Adipocyte (in vitro differentiated cells): ENCODE results near the gene CDH19.
"Not testable (repeated sequence)": the region's sequence is repeated elsewhere in the genome, so short reads cannot be mapped to it uniquely, and the experiment has no call there.

Source experiments
- DNase-seq: peaks from one replicate; pipeline ENCODE4 v3.0.0-alpha.2; 2015; ENCODE audit warnings: low read depth
- H3K27me3 ChIP-seq: replicated peaks from 2 replicates; pipeline ENCODE4 v1.7.0; 2013; ENCODE audit warnings: mild to moderate bottlenecking, low read length, moderate library complexity; ENCODE audit not compliant: control insufficient read depth, insufficient read depth
- H3K36me3 ChIP-seq: 2 replicates; pipeline ENCODE4 v1.7.0; 2013; ENCODE audit warnings: low read length, mild to moderate bottlenecking, moderate library complexity; ENCODE audit not compliant: control insufficient read depth, insufficient read depth, severe bottlenecking
- H3K4me1 ChIP-seq: 2 replicates; pipeline ENCODE4 v1.7.0; 2013; ENCODE audit warnings: mild to moderate bottlenecking, low read length, moderate library complexity; ENCODE audit not compliant: control insufficient read depth, insufficient read depth
- H3K4me3 ChIP-seq: 2 replicates; pipeline ENCODE4 v1.7.0; 2013; ENCODE audit warnings: mild to moderate bottlenecking, low read length, moderate library complexity
- H3K9ac ChIP-seq: 2 replicates; pipeline ENCODE4 v1.7.0; 2013; ENCODE audit warnings: mild to moderate bottlenecking, low read length, moderate library complexity
- H3K9me3 ChIP-seq: 2 replicates; pipeline ENCODE4 v1.7.0; 2013; ENCODE audit warnings: mild to moderate bottlenecking, low read length, moderate library complexity; ENCODE audit not compliant: control insufficient read depth

The CDH19 gene

GRCh38 chr18:66513996-66514395 lies 89.9 kb downstream of the CDH19 start:
- no peaks in the 10 kb centered on the region for H3K36me3 ChIP-seq
- H3K4me1 ChIP-seq: peaks cover 13% of the 10 kb centered on the region
- no peak overlapping the region for H3K9ac ChIP-seq
- no peak for DNase-seq
- H3K9me3 ChIP-seq: no peaks in the 10 kb centered on the region
- no peak overlapping the region for H3K4me3 ChIP-seq
- H3K27me3 ChIP-seq: no peaks in the 10 kb centered on the region

DNA sequence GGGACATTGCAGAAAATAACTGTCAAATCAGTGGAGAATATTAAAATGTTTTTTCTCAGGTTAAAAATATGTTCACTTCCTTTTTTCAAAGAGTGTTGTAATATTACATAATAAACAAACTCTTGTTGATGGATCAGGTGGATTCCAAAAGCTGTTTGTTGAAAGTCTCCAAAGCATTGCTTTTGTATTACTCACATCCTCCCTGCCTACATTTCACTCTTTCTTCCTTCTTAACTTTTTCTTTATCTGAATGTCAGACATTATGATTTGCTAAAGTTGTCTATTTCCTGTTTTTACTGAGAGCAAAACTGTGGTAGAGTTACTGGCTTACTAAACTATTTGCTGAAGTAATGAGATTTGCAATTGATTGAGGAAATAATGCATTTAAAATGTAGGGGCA lies 92.1 kb downstream of the CDH19 start:
- H3K9ac ChIP-seq: no peak overlapping the region
- no peaks in the 10 kb centered on the region for H3K36me3 ChIP-seq
- no peak for DNase-seq
- H3K27me3 ChIP-seq: no peaks in the 10 kb centered on the region
- no peaks in the 10 kb centered on the region for H3K9me3 ChIP-seq
- H3K4me1 ChIP-seq: peaks cover 13% of the 10 kb centered on the region
- H3K4me3 ChIP-seq: no peak overlapping the region

DNA sequence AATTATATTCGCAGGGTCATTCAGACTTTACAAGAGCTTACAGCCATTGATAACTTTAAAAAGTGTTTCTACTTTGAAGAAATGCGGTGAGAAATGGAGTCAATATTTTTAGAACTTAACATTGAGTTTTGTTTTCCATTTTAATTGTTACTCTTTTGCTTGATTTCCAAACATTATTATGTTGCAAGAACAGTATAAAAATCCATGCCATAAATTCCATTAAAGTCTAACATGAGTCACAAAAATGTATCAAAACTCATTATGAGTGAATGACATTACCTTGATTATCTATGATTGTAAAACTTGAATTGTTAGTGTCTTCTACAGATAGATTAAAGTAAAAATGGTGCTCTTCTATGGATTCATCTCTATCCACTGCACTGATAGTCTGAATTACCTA lies 92.6 kb downstream of the CDH19 start:
- Histone ChIP-seq H3K36me3 (no peaks in the 10 kb centered on the region), H3K9ac (no peak overlapping the region), H3K4me3 (no peak overlapping the region), H3K27me3 (no peaks in the 10 kb centered on the region), H3K9me3 (no peaks in the 10 kb centered on the region), H3K4me1 (peaks cover 13% of the 10 kb centered on the region)
- no peak for DNase-seq

DNA sequence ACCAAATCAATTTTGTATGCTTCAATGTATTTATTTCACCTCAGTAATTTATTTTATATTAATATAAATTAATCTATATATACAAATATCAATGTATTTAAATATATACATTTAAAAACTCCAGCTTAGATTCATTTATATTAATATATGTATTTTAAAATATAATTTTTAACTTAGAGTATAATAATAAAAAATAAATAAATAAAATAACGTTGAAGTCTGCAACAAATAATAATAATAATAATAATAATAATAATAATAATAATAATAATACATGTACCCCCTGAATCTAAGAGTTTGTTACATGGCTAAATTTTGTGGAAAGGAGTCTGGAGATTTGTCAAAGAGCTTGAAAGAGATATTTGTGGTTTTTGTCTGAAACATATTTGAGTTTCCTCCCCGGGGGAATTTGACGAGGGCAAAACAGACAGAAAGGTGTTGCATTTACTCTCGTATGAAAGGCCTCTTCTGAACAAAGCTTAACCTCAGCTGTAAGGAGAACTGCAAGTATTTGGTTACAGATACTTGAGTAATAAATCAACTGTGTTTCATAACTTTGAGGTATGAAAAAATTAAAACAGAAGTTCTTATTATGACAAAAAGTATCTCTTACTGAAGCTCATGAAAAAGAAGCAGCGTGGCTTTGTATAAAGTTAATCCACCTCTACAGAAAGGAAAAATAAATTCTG lies 93.4 kb downstream of the CDH19 start:
- Histone ChIP-seq H3K9me3 (no peaks in the 10 kb centered on the region), H3K9ac (no peak overlapping the region), H3K4me1 (peaks cover 13% of the 10 kb centered on the region), H3K36me3 (no peaks in the 10 kb centered on the region), H3K27me3 (no peaks in the 10 kb centered on the region), H3K4me3 (no peak overlapping the region)
- no peak for DNase-seq

GRCh38 chr18:66508937-66509336 lies 95.0 kb downstream of the CDH19 start:
- Histone ChIP-seq H3K4me1 (peaks cover 13% of the 10 kb centered on the region), H3K9me3 (no peaks in the 10 kb centered on the region), H3K4me3 (no peak overlapping the region), H3K9ac (no peak overlapping the region), H3K36me3 (no peaks in the 10 kb centered on the region), H3K27me3 (no peaks in the 10 kb centered on the region)
- no peak for DNase-seq

DNA sequence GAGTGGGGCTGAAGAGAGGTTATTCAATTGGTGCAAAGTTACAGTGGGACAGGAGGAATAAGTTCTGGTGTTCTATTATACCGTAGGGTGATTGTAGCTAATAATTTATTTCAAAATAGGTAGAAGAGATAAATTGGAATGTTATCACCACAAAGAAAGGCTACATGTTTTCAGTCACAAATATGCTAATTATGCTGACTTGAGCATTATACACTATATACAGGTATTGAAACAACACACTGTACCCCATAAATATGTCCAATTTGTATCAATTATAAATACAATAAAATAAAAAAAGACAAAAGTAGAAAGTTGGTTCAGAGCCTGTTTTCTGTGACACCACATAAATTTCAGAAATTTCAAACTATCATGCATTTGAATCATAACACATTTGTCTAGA lies 97.7 kb downstream of the CDH19 start:
- peaks cover 7% of the 10 kb centered on the region for H3K4me1 ChIP-seq
- H3K9me3 ChIP-seq: no peaks in the 10 kb centered on the region
- H3K9ac ChIP-seq: no peak overlapping the region
- H3K27me3 ChIP-seq: no peaks in the 10 kb centered on the region
- no peak overlapping the region for H3K4me3 ChIP-seq
- DNase-seq: no peak
- H3K36me3 ChIP-seq: no peaks in the 10 kb centered on the region

DNA sequence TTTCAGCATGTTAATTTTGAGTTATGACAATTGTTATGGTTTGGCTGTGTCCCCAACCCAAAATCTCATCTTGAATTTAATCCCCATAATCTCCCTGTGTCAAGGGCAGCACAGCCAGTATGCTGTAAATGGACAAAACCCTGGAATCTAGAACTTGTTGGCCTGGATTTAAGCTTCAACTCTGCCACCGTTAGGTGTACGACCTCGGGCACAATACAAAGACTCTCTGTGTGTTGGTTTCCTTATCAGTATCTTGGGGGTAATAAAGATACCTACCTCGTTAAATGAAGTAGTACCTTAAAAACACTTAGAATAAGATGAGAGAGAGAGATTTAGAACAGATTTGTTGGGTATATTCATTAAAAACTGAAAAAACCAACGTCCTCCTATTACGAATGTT lies 106.5 kb downstream of the CDH19 start:
- no peak for DNase-seq
- Histone ChIP-seq H3K4me3 (no peak overlapping the region), H3K36me3 (no peaks in the 10 kb centered on the region), H3K9me3 (no peaks in the 10 kb centered on the region), H3K4me1 (no peaks in the 10 kb centered on the region), H3K9ac (no peak overlapping the region), H3K27me3 (no peaks in the 10 kb centered on the region)

- Histone ChIP-seq H3K4me1 (no peaks in the 10 kb centered on the region), H3K9me3 (no peaks in the 10 kb centered on the region), H3K9ac (no peak overlapping the region), H3K4me3 (no peak overlapping the region), H3K36me3 (no peaks in the 10 kb centered on the region), H3K27me3 (no peaks in the 10 kb centered on the region)
- DNase-seq: no peak
Observed at GRCh38 chr18:66495844-66496243, 108.0 kb downstream of the CDH19 start.

GRCh38 chr18:66473882-66474281 lies 130.0 kb downstream of the CDH19 start:
- no peaks in the 10 kb centered on the region for H3K9me3 ChIP-seq
- H3K4me1 ChIP-seq: no peaks in the 10 kb centered on the region
- DNase-seq: no peak
- no peaks in the 10 kb centered on the region for H3K27me3 ChIP-seq
- no peak overlapping the region for H3K9ac ChIP-seq
- H3K36me3 ChIP-seq: no peaks in the 10 kb centered on the region
- H3K4me3 ChIP-seq: no peak overlapping the region

DNA sequence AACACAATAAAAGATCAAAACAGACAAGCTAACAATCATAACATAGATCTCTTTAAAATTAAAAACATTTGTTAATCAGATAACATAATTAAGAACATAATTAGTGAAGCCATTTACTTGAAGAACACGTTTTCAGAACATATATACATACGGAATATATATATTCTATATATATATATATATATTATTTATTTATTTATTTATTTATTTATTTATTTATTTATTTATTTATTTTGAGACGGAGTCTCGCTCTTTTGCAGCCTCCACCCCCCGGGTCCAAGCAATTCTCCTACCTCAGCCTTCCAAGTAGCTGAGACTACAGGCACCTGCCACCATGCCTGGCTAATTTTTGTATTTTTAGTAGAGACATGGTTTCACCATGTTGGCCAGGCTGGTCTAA lies 137.7 kb downstream of the CDH19 start:
- not testable (repeated sequence) for H3K9ac ChIP-seq, H3K4me3 ChIP-seq, H3K27me3 ChIP-seq, H3K36me3 ChIP-seq, H3K9me3 ChIP-seq, H3K4me1 ChIP-seq, DNase-seq

GRCh38 chr18:66461344-66461743 lies 142.5 kb downstream of the CDH19 start:
- no peak overlapping the region for H3K4me3 ChIP-seq
- no peak overlapping the region for H3K9ac ChIP-seq
- DNase-seq: no peak

DNA sequence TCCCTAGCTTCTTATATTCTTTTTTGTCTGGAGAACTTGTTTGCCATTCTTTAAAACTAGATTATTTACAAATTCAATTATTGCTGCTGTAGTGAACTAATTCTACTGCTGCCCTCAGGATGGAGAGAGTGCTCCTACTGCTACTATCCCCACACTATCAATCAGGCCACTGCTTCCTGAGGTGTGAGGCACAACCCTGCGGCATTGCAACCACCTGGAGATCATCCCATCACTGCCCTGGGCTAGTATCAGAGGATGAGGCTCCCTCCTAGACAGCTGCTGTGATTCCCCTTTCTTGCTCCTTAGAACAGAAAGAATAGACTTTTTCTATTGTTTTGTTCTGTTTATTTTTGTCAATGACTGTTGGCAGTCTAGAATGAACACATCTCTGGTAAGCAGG lies 146.6 kb downstream of the CDH19 start:
- Histone ChIP-seq H3K9ac (no peak overlapping the region), H3K36me3 (no peaks in the 10 kb centered on the region), H3K9me3 (no peaks in the 10 kb centered on the region), H3K4me1 (no peaks in the 10 kb centered on the region), H3K4me3 (no peak overlapping the region), H3K27me3 (no peaks in the 10 kb centered on the region)
- DNase-seq: no peak

More at GRCh38 chr18:66461344-66461743, 142.5 kb downstream of the CDH19 start:
- H3K27me3 ChIP-seq: no peaks in the 10 kb centered on the region
- no peaks in the 10 kb centered on the region for H3K9me3 ChIP-seq
- no peaks in the 10 kb centered on the region for H3K4me1 ChIP-seq
- H3K36me3 ChIP-seq: no peaks in the 10 kb centered on the region
